GM18505 (cell line): ENCODE data around the gene NT5C1A.

Experiments used
- ATAC-seq: cut with Tn5 transposase; IDR thresholded peaks from one replicate; pipeline ENCODE4 v1.9.1; 2021; ENCODE audit not compliant: unreplicated experiment
- POLR2A ChIP-seq: IDR thresholded peaks from 4 replicates; pipeline ENCODE4 v1.6.1; 2011; ENCODE audit warnings: borderline replicate concordance; ENCODE audit not compliant: insufficient read depth, insufficient read length; ENCODE audit errors: extremely low read depth

The NT5C1A gene

DNA sequence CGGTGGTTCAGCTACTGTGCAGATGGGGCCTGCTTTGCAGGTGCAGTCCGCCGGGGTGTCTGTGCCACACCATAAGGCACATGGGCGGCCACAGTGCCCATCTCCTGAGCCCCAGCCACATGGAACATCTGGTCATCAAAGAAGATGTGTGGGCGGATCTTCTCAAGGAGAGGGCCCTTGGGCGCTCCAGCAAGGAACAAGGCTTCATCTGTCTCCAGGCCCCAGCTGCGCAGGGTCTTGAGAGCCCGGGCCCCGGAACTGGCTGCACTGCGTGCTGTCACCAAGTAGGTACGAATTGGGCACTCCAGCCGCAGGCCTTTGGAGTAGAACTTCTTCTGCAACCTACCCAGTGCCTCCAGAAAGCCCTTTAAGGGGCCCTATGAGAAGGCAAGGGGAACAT lies 12.8 kb downstream of the NT5C1A start:
- no peak for TF ChIP-seq POLR2A
- no peak for ATAC-seq

DNA sequence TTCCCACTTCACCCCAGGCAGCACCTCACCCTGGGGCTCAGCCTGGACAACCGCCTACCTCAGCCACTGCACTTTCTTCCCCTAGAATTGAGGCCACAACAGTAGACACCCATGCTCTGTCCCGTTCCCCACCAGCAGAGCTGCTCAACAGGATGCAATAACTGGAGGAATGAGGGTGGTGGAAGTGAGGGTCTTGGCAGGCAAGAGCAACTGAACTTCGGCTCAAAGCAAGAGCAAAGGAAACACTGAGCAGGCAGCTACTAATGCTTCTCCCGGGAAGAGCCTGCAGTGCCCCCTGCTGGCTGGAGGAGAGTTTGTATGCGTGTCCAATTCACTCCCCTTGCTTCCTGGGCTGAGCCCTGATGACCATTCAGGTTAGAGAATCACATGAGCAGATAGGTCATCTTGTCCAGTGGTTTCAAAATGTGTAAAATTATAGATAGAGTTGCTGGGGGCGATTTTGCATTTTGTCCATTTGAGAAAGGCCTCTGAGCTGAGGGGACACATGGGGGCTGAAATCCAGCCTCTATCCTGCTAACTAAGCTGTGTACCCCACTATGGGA lies 13.9 kb downstream of the NT5C1A start:
- no peak for ATAC-seq
- no peak for TF ChIP-seq POLR2A

DNA sequence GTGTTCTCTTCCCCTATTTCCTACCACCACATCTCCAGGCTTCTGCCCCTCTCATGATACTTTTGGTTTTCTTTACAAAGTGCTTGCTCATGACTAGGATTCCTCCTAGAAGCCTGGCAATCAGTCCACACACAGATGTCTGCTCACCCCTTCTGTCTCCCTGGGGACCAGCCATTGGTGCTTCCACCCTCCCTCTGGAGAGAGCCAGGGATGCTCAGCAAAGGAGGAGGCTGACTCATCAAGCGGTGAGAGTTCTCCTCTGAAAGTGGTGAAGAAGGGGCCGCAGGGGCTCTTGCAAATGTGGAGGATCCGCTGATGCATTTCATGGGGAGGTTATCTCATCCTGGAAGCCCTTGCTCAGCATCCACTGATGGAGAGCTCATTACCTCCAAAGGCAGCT lies 14.5 kb downstream of the NT5C1A start:
- no peak for ATAC-seq
- no peak for TF ChIP-seq POLR2A

DNA sequence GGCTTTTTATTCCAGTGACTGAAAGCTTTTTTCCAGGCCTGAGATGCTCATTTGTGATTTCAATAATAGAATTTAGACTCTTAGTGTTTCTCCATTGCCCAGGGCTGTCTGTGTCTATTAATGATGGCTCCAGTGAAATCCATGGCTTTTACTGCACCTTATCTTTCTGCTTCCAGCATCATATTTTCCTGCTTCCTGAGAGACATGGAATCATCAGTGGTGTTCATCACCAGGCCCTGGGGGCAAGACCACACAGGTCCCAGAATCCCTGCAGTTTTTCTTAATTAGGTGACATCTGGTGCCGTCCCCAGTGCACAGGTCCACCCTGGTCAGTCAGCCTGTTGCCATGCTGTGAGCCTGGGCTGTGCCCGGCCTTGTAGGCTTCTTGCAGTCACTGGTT lies 15.5 kb downstream of the NT5C1A start:
- no peak for ATAC-seq

DNA sequence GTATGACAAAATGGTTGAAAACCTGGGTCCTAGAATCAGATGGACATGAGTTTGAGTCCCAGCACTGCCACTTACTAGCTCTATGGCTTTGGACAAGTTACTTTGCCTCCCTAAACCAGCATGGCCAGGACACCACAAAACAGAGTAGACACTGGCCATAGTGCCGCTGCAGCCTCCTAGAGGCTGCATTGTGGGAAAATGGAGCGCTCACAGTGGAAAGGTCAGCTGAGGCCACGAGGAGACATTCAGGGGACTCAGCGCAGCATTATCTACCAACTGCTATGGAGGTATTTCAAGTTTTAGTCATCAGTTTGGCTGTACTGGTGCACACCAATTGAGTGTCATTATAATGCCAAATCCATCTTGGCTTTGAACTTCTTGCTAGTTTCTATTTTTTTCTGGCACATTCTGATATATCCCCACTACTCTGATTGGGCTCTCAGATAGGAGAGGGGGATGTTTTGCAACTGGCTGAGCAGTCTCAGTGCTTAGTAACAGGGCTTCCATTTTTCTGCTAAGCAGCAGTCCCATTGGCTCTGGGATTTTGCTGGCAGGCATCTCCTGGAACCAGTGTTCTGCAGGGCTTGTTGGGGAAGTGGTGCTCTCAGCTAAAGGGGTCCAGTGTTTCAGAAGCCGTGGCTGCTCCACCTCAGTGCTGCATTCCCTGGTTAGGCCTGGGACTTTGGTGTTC lies 16.2 kb downstream of the NT5C1A start:
- ATAC-seq, result no peak
- TF ChIP-seq POLR2A, result no peak

More for the DNA sequence above, 15.5 kb downstream of the NT5C1A start:
- TF ChIP-seq POLR2A, result no peak

DNA sequence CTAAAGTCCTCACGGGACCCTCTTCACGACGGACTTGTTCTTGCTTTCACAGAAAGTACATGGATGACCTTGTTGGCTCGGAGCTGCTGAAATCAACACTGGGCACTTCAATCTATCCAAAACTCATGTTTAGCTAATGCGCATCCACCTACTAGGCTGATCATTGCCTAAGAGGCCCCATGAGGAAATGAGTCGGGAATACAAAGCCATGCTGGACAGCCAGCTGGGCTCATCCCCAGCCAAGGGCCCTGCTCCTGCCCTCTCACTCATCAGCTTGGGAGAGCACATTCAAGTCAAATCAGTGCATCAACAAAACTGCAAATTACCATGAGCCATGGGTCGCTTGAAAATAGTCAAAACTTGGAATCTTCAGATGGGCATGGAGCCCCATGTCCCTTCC lies 17.6 kb downstream of the NT5C1A start:
- ATAC-seq, result no peak

DNA sequence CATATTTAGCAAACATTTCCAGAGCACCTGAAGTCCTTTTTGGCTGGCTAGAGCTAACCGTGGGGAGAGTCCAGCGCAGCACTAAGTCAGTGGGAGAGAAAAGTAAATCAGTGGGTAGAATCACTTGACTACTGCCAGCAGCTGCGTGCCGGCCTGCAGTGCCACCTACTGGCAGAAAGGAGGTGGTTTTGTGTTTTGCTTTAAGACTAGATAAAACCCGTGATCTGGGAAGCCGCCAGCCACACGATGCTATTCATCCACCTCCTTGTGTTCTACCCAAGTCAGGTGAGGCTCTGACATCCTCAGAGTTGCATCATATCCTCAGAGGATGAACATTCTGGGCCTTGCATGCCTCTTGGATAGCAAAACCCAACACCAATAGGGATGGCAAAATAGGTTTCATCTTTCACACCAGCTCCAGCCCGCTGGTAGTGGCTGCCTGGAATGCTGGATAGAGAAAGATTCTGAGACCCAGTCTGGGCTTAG lies 18.3 kb downstream of the NT5C1A start:
- ATAC-seq, result no peak
- no peak for TF ChIP-seq POLR2A

More for the DNA sequence above, 17.6 kb downstream of the NT5C1A start:
- TF ChIP-seq POLR2A, result no peak

DNA sequence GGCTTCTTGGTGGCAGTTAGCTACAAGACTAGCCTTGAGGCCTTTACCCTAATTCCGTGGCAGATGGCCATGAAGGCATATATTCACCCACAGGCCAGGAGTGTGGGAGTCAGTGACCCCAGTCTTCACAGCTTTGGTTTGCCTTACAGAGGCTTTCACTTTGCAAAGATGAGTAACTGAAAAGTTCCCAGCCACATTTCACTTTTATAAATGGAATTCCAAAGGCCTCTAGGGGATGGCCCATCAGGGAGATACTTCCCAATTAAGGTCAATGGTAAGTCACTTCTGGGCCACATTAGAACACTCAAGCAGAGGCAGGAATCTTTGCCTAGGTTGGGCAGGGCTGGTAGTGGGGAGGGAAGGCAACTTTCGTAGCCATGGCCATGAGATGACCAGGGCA lies 19.4 kb downstream of the NT5C1A start:
- no peak for TF ChIP-seq POLR2A
- ATAC-seq, result no peak

DNA sequence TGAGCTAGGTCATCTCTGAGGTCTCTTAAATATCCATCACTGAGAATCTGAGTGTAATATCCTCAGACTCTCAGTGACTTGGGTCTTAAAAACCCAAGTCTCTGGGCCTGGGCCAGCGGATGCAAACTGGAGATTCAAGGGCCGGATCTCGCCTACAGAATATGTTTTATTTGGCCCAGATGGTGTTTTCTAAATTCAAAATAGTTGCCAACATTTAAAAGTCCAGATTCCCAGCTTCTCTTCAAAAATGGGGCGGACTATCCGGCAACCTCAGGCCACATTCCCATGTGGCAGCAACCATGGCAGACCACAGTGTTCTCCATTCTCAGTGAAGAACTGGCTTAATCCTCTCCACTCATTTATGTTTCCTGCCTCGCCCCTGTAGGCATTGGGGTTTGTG lies 19.8 kb downstream of the NT5C1A start:
- ATAC-seq, result no peak
- no peak for TF ChIP-seq POLR2A

DNA sequence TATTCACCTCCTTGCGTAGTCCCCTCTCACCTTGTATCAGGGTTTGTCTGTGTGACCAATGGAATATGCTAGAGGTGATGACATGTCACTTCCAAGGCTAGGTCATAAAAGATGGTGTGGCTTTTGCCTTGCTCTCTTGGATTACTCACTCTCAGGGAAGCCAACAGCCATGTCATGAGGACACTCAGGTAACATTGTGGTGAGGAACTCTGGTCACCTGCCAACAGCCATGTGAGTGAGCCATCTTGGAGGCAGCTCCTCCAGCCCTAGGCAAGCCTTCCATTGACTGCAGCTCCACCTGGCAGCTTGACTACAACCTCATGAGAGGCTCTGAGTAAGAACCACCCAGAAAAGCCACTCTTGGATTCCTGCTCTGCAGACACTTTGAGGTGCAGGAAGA lies 21.5 kb downstream of the NT5C1A start:
- no peak for TF ChIP-seq POLR2A

DNA sequence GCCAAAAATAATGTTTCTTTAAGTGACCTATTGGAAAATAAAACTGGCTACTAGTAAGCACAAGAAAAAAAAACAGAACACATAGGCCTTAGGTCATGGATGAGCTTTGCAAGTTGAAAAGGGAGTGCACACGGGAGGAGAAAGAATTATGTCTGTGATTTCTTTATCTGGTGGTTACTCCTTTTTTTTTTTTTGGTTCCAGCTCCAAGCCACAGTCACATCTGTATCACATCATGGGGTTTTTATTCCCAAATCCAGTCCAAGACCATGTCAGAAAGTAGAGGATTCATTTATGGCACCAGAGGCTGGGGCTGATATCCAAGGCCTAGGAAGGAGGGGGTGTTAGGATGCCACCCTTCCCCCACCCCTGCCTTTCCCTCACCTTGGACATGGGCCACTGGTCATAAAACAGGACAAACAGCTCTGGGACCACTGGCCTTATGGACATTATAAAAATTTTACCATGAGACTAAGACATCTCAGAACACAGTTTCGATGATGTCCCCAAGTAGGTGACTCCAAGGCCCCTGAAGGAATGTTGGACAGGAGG lies 22.2 kb downstream of the NT5C1A start:
- ATAC-seq, result no peak
- TF ChIP-seq POLR2A, result no peak

More for the DNA sequence above, 21.5 kb downstream of the NT5C1A start:
- no peak for ATAC-seq

DNA sequence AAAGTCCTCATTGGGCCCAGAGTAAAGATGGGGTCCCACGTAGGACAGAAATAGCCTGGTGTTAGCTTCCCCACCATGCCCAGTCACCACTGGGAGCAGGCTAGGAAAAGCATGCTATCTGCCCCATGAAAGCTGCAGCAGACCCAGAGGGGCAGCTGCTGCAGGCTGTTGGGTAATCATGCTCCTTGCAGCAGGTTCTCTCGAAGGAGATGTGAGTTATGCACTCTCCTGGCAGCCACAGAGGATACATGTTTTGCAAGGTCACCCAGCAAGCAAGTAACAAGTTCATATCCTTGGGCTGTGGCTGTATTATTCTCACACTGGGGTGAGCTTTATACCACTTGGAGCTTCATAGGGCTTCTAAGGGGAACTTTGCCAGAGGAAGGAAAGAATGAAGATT lies 23.4 kb downstream of the NT5C1A start:
- TF ChIP-seq POLR2A, result no peak
- no peak for ATAC-seq

DNA sequence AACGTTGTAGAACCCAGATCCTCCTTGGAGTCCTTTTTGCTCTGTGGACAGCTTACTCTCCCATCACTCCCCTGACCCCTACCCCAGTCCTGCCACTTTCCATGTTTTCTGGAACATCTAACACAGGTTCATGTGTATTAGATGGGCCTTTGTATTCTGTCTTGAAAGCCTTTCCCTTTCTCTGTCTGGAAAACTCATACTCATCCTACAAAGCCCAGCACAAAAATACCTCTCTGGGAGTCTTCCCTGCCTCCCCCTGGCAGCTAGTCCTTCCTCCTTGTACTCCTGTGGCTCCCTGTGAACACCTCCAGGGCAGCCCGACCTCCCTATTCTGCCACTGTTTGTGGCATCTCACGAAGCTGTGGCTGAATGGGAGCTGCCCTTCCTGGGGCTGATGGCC lies 24.7 kb downstream of the NT5C1A start:
- no peak for ATAC-seq
- no peak for TF ChIP-seq POLR2A

DNA sequence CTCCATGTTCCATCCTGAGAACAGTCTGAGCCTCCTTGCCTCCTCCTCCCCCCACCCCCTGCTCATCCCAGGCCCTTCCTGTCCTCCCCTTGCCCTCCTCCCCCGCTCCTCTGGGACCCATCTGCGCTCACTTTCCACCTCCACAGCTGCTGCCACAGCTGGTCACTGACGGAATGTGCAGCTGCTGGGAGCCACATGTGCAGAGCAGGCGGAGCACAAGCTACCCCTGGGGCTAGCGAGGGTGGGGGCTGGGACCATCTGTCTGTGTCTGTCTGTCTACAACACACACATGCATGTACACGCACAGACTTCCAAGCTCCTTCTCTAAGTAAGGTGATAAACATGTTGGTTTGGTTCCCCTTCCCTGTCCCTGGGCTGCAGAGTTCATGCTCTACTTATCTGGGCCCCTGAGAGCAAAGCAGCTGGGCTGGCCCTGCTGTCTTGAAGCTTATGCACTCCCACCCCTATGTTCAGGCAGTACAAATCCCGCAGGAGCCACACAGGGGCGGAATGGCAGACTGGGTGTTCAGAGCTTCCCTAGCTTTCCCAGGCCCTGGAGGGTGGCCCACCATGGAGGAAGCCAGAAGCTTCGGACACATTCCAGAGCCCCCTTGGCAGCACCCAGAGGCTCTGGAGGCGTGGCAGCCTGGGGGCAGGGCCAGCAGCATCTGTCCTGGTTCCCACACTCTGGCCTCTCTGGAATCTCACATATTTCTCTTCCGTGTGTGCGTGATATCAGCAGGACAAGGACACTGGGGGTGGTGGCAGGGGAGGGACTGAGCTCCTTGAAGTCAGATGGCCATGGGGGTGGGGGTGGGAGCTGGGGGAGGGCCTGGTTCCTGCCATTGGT lies 25.4 kb downstream of the NT5C1A start:
- no peak for ATAC-seq
- no peak for TF ChIP-seq POLR2A

DNA sequence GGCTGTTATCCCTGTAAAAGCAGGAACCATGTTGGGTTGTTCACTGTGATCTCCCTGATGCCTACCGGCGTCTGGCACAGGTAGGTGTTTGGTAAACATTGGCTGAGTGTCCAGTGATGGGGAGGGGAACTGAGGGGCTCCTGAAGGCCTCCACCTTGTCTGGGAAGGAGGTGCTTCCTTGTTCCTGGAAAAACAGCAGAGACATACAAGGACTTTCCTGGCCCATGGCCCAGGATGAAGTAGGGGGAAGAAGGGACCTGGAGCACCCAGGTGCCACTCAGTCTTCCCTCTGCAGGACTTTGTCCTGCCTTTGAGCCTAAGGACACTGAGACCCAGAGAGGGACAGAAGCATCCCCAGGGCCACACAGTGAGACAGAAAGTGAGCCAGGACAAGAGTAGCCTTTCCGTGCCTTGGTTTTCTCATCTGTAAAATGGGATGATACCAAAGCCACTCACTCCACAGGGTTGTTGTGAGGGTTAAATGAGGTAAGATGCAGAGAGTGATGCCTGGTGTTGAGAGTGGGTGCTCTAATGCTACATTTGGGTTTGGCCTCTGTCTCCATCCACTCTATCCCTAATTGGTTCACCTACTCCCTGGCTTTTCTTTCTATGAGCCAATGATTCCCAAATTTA lies 26.4 kb downstream of the NT5C1A start:
- TF ChIP-seq POLR2A, result no peak

More for the DNA sequence above, 26.4 kb downstream of the NT5C1A start:
- ATAC-seq, result no peak
